Measurements from ENCODE around the gene TMEM205. TPM values are rescaled to one million over a fixed set of nuclear protein-coding genes. Genes with fewer than 3 reads are reported as not detected.

The TMEM205 gene
- total and polyA plus RNA-seq, 3 donors from 2014 or later: 132 to 213 (median 174) TPM

DNA sequence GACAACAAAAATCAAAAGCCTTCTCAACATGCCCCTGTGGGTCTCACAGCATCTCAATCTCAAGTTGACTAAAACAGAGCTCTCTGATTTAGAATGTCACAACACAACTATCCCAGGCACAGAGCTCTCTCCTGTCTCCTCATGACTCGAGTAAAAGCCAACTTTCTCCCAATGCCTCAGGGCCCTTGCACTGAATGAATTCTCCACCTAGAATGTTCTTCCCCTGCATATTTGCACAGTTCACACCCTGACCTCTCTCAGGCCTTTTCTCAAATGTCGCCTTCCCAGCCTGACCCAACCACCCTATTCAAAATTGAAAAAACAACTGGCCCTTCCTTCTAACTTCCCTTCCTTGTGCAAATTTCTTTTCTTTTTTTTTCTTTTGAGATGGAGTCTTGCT lies 24.7 kb upstream of the TMEM205 start:
- intact Hi-C loops (cut with DNase I; ENCODE audit: low total_unique reads): loop anchor here (10.0 kb wide), 1 partner anchor 76 kb away; the partner anchor contains the start of gene TSPAN16
- 91 to 92% methylated on average over 2 of the region's 2 CpGs for WGBS, 2 donors
- H3K4me3 ChIP-seq: no peak overlapping the region
- H3K27me3 ChIP-seq: no peaks in the 10 kb centered on the region
- H3K9me3 ChIP-seq: no peaks in the 10 kb centered on the region
- no peak for TF ChIP-seq POLR2A (IDR thresholded peaks at IDR 0.05)
- TF ChIP-seq, protein P1, sequence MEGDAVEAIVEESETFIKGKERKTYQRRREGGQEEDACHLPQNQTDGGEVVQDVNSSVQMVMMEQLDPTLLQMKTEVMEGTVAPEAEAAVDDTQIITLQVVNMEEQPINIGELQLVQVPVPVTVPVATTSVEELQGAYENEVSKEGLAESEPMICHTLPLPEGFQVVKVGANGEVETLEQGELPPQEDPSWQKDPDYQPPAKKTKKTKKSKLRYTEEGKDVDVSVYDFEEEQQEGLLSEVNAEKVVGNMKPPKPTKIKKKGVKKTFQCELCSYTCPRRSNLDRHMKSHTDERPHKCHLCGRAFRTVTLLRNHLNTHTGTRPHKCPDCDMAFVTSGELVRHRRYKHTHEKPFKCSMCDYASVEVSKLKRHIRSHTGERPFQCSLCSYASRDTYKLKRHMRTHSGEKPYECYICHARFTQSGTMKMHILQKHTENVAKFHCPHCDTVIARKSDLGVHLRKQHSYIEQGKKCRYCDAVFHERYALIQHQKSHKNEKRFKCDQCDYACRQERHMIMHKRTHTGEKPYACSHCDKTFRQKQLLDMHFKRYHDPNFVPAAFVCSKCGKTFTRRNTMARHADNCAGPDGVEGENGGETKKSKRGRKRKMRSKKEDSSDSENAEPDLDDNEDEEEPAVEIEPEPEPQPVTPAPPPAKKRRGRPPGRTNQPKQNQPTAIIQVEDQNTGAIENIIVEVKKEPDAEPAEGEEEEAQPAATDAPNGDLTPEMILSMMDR (IDR thresholded peaks at IDR 0.05): no peak
- H3K4me1 ChIP-seq: peaks cover 8% of the 10 kb centered on the region
- no peak overlapping the region for H3K27ac ChIP-seq
- DNase-seq: no peak
- no peaks in the 10 kb centered on the region for H3K36me3 ChIP-seq (ENCODE audit: low read depth, missing control alignments)

DNA sequence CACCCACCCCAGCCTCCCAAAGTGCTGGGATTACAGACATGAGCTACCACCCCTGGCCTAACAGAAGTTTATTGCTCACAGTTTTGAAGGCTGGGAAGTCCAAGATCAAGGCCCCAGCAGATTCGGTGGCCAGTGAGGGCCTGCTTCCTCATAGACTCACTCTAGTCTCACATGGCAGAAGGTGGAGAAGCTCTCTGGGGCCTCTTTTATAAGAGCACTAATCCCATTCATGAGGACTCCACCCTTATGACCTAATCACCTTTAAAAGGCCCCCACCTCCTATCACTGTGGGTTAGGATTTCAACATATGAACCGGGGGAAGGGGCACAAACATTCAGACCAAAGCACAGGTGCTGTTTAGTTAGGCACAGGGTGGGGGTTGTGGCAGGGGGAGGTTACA lies 21.5 kb upstream of the TMEM205 start:
- TF ChIP-seq, protein P1 (IDR thresholded peaks at IDR 0.05): no peak
- TF ChIP-seq POLR2A (IDR thresholded peaks at IDR 0.05): no peak
- no peak overlapping the region for H3K27ac ChIP-seq
- intact Hi-C loops (cut with DNase I; ENCODE audit: low total_unique reads): no loop called here
- H3K27me3 ChIP-seq: no peaks in the 10 kb centered on the region
- whole genome bisulfite sequencing, 2 donors: 83 to 85% methylated on average over 2 of the region's 2 CpGs
- no peak overlapping the region for H3K4me3 ChIP-seq
- H3K9me3 ChIP-seq: no peaks in the 10 kb centered on the region
- no peaks in the 10 kb centered on the region for H3K4me1 ChIP-seq
- DNase-seq: no peak
- no peaks in the 10 kb centered on the region for H3K36me3 ChIP-seq (ENCODE audit: low read depth, missing control alignments)

GRCh38 chr19:11365557-11366117 lies 19.6 kb upstream of the TMEM205 start:
- 44 to 65% methylated on average over 7 of the region's 7 CpGs for WGBS, 2 donors
- Histone ChIP-seq H3K27ac (no peak overlapping the region), H3K36me3 (ENCODE audit: low read depth, missing control alignments) (no peaks in the 10 kb centered on the region), H3K9me3 (no peaks in the 10 kb centered on the region), H3K4me3 (no peak overlapping the region), H3K27me3 (no peaks in the 10 kb centered on the region), H3K4me1 (no peaks in the 10 kb centered on the region)
- DNase-seq: peak; percentile 63
- no peak for TF ChIP-seq POLR2A (IDR thresholded peaks at IDR 0.05)
- TF ChIP-seq, protein P1 (IDR thresholded peaks at IDR 0.05): no peak
- intact Hi-C loops (cut with DNase I; ENCODE audit: low total_unique reads): no loop called here

- Histone ChIP-seq H3K27ac (no peak overlapping the region), H3K4me1 (no peaks in the 10 kb centered on the region), H3K4me3 (no peak overlapping the region), H3K36me3 (ENCODE audit: low read depth, missing control alignments) (no peaks in the 10 kb centered on the region), H3K27me3 (no peaks in the 10 kb centered on the region), H3K9me3 (no peaks in the 10 kb centered on the region)
- intact Hi-C loops (cut with DNase I; ENCODE audit: low total_unique reads): no loop called here
- no peak for DNase-seq
- no peak for TF ChIP-seq POLR2A (IDR thresholded peaks at IDR 0.05)
- TF ChIP-seq, protein P1 (IDR thresholded peaks at IDR 0.05): no peak
- WGBS, 2 donors: 65 to 75% methylated on average over 5 of the region's 5 CpGs
Observed at GRCh38 chr19:11364935-11365334, 18.9 kb upstream of the TMEM205 start.

GRCh38 chr19:11364296-11364904 lies 18.3 kb upstream of the TMEM205 start:
- WGBS, 2 donors: 92 to 94% methylated on average over 21 to 28 of the region's 28 CpGs
- H3K27me3 ChIP-seq: no peaks in the 10 kb centered on the region
- no peak overlapping the region for H3K4me3 ChIP-seq
- intact Hi-C loops (cut with DNase I; ENCODE audit: low total_unique reads): no loop called here
- no peaks in the 10 kb centered on the region for H3K9me3 ChIP-seq
- H3K36me3 ChIP-seq (ENCODE audit: low read depth, missing control alignments): no peaks in the 10 kb centered on the region
- no peaks in the 10 kb centered on the region for H3K4me1 ChIP-seq
- no peak for DNase-seq
- TF ChIP-seq POLR2A (IDR thresholded peaks at IDR 0.05): no peak
- no peak overlapping the region for H3K27ac ChIP-seq
